B cell (primary cell): Measurements from ENCODE around the gene CTIF. TPM values are rescaled to one million over a fixed set of nuclear protein-coding genes. Genes with fewer than 3 reads are reported as not detected.

Experiments used
- ATAC-seq: fragments of 200-7000 bp; cut with Tn5 transposase; one replicate; pipeline ENCODE4 v1.10.0; 2021; ENCODE audit warnings: low read depth, mild to moderate bottlenecking, moderate number of reproducible peaks, moderate library complexity
- CTCF ChIA-PET: fragments of 350-600 bp; sonication (Branson Sonifier 250); formaldehyde crosslinking; loops from one replicate; lab custom pipeline; 2021; ENCODE audit warnings: antibody characterized with exemption, inconsistent platforms; lab: Charles Lee
- POLR2A ChIA-PET: fragments of 350-600 bp; sonication (Branson Sonifier 250); formaldehyde crosslinking; loops from one replicate; lab custom pipeline; 2021; ENCODE audit warnings: antibody characterized with exemption; lab: Charles Lee
- DNase-seq: peaks from one replicate; pipeline ENCODE4 v3.0.0; 2013
- H2AFZ ChIP-seq: 2 replicates; pipeline ENCODE4 v1.6.1; 2012; ENCODE audit warnings: mild to moderate bottlenecking, low read depth, low read length; ENCODE audit not compliant: insufficient read depth, poor library complexity, severe bottlenecking
- H3K27ac ChIP-seq, 2 donors: 1 replicate in 1 of 2; 2 replicates in 1 of 2; pipeline ENCODE4 v1.5.1; 2012 to 2013; ENCODE audit warnings: low read length in 2 of 2, mild to moderate bottlenecking in 2 of 2, moderate library complexity in 1 of 2
- H3K27me3 ChIP-seq, 4 experiments: fragments of 200-600 bp in 1 of 4; sonication (generic) in 1 of 4; replicated peaks in 1 of 4; 1 replicate in 2 of 4; 2 replicates in 2 of 4; pipeline versions ENCODE4 v1.6.1 to v1.7.0; 2013 to 2016; ENCODE audit warnings: low read length in 3 of 4, mild to moderate bottlenecking in 2 of 4, mixed read lengths in 1 of 4, moderate library complexity in 1 of 4; ENCODE audit not compliant: insufficient read depth in 4 of 4, control insufficient read depth in 3 of 4; ENCODE audit errors: control extremely low read depth in 1 of 4
- H3K36me3 ChIP-seq, 2 experiments: replicated peaks in 1 of 2; 1 replicate in 1 of 2; 2 replicates in 1 of 2; pipeline versions ENCODE4 v1.6.1 to v1.7.1; 2013; ENCODE audit warnings: low read length in 1 of 2; ENCODE audit not compliant: insufficient read depth in 2 of 2, control insufficient read depth in 1 of 2; ENCODE audit errors: control extremely low read depth in 1 of 2, extremely low read depth in 1 of 2
- H3K4me1 ChIP-seq, 2 donors: fragments of 200-600 bp in 1 of 2; sonication (generic) in 1 of 2; 1 replicate in 1 of 2; 2 replicates in 1 of 2; pipeline versions ENCODE4 v1.5.1 to v1.6.1; 2013 to 2017; ENCODE audit warnings: low read length in 2 of 2; ENCODE audit not compliant: control insufficient read depth in 2 of 2, insufficient read depth in 2 of 2
- H3K4me2 ChIP-seq: replicated peaks from 2 replicates; pipeline ENCODE3; 2012; ENCODE audit warnings: mild to moderate bottlenecking, low read depth, low read length; ENCODE audit not compliant: poor library complexity, severe bottlenecking
- H3K4me3 ChIP-seq, 5 experiments: fragments of 200-600 bp in 1 of 5; sonication (generic) in 1 of 5; 1 replicate in 3 of 5; 2 replicates in 2 of 5; pipeline versions ENCODE4 v1.5.1 to v1.7.0; 2011 to 2016; ENCODE audit warnings: low read length in 4 of 5, mild to moderate bottlenecking in 4 of 5, low read depth in 2 of 5, control low read depth in 1 of 5, moderate library complexity in 1 of 5; ENCODE audit not compliant: insufficient read depth in 1 of 5; ENCODE audit errors: control extremely low read depth in 1 of 5, extremely low read depth in 1 of 5
- H3K79me2 ChIP-seq: fragments of 200-600 bp; sonication (generic); one replicate; pipeline ENCODE4 v1.6.0; 2016; ENCODE audit warnings: low read length; ENCODE audit not compliant: control insufficient read depth, insufficient read depth
- H3K9ac ChIP-seq: fragments of 200-600 bp; sonication (generic); 2 replicates; pipeline ENCODE4 v1.6.1; 2017; ENCODE audit warnings: mild to moderate bottlenecking, low read length, moderate library complexity
- H3K9me3 ChIP-seq, 3 donors: one replicate each; pipeline versions ENCODE4 v1.6.1 to v1.7.1; 2013; ENCODE audit warnings: low read length in 2 of 3; ENCODE audit not compliant: control insufficient read depth in 2 of 3, insufficient read depth in 1 of 3; ENCODE audit errors: control extremely low read depth in 1 of 3
- H4K20me1 ChIP-seq: 2 replicates; pipeline ENCODE4 v1.6.0; 2012; ENCODE audit warnings: mild to moderate bottlenecking, low read length; ENCODE audit not compliant: insufficient read depth, control insufficient read depth, poor library complexity, severe bottlenecking
- H3K27ac Mint-ChIP-seq: one replicate; pipeline ENCODE4 v1.8.0; 2021; ENCODE audit warnings: mixed read lengths
- H3K27me3 Mint-ChIP-seq: one replicate; pipeline ENCODE4 v1.8.0; 2021; ENCODE audit warnings: mixed read lengths
- H3K4me1 Mint-ChIP-seq: one replicate; pipeline ENCODE4 v1.8.0; 2021; ENCODE audit warnings: mixed read lengths
- H3K4me3 Mint-ChIP-seq: one replicate; pipeline ENCODE4 v1.8.0; 2021; ENCODE audit warnings: mixed read lengths
- H3K9me3 Mint-ChIP-seq: one replicate; pipeline ENCODE4 v1.8.0; 2022; ENCODE audit warnings: mixed read lengths; ENCODE audit not compliant: insufficient read depth
- CTCF ChIP-seq: fragments of 200-600 bp; IDR thresholded peaks from one replicate; pipeline ENCODE4 v1.8.0; 2022; ENCODE audit warnings: antibody characterized with exemption, mild to moderate bottlenecking
- EZH2 ChIP-seq: IDR thresholded peaks from 2 replicates; pipeline ENCODE4 v1.6.1; 2012; ENCODE audit warnings: borderline replicate concordance, low read depth, mild to moderate bottlenecking, moderate library complexity, low read length; ENCODE audit not compliant: insufficient read depth, poor library complexity, severe bottlenecking
- WGBS: methylation state at CpG from one replicate; pipeline ENCODE4 v1.1.5; 2013; ENCODE audit warnings: missing lambda C conversion rate; ENCODE audit not compliant: insufficient coverage; 5-methylcytosine and 5-hydroxymethylcytosine counted together
- intact Hi-C: fragments of 100-400 bp; cut with micrococcal nuclease; formaldehyde crosslinking; loops from one replicate; pipeline ENCODE4 v1.10.0; 2022
- polyA plus RNA-seq: library from polyadenylated mRNA; depleted of rRNA; stranded (reverse); fragments of >200 nt; gene quantifications from 2 replicates; pipeline ENCODE4 v1.2.3, GENCODE V29; 2012
- total RNA-seq, 2 donors: library from RNA; stranded (reverse); fragments of 120-200 nt in 1 of 2; gene quantifications; 1 replicate in 1 of 2; 2 replicates in 1 of 2; pipeline versions ENCODE4 v1.2.3 to v1.2.4, GENCODE V29; 2013 to 2022

Gene CTIF
- total and polyA plus RNA-seq, 2 donors (not counting 1 experiment from before 2014, with no cell fraction given): 3.6 to 16.2 TPM

GRCh38 chr18:48787203-48788151, 248.6 kb downstream of the CTIF start:
- H3K9ac ChIP-seq: no peak overlapping the region
- Mint-ChIP-seq H3K4me3 (no peak overlapping the region), H3K9me3 (no peaks in the 10 kb centered on the region), H3K27ac (peak overlapping the region; percentile 32), H3K4me1 (peaks cover 54% of the 10 kb centered on the region), H3K27me3 (no peaks in the 10 kb centered on the region)
- TF ChIP-seq EZH2 (no peak), CTCF (no peak)
- H3K9me3 ChIP-seq: peaks cover 0 to 5% (median 0%) of the 10 kb centered on the region in 3 donors
- no peak overlapping the region for H2AFZ ChIP-seq
- no peaks in the 10 kb centered on the region for H3K36me3 ChIP-seq
- H3K4me3 ChIP-seq: no peak overlapping the region
- no peaks in the 10 kb centered on the region for H4K20me1 ChIP-seq
- H3K79me2 ChIP-seq: no peaks in the 10 kb centered on the region
- over 99% methylated on average over 10 of the region's 11 CpGs for WGBS
- ATAC-seq (no peak), DNase-seq (no peak)
- intact Hi-C loops: no loop called here
- ChIA-PET CTCF (interaction anchor here (1.2 kb wide), 1 partner anchor 126 kb away, joined by 3 read pairs; no protein-coding TSS in a partner anchor), POLR2A (no interaction called here)
- H3K27me3 ChIP-seq: no peaks in the 10 kb centered on the region
- H3K27ac ChIP-seq: no peak overlapping the region
- no peak overlapping the region for H3K4me2 ChIP-seq
- H3K4me1 ChIP-seq: peaks cover 52 to 65% of the 10 kb centered on the region in 2 donors

- H3K27ac Mint-ChIP-seq: no peak overlapping the region
- H3K4me1 Mint-ChIP-seq: peaks cover 50% of the 10 kb centered on the region
- H4K20me1 ChIP-seq: no peaks in the 10 kb centered on the region
- H3K9me3 Mint-ChIP-seq: no peaks in the 10 kb centered on the region
- no peak overlapping the region for H3K4me3 ChIP-seq
- H2AFZ ChIP-seq: no peak overlapping the region
- WGBS: no CpG with 5 or more reads among the region's 1 CpG
- ChIA-PET POLR2A (no interaction called here), CTCF (interaction anchor here (1.2 kb wide), 1 partner anchor 125 kb away, joined by 3 read pairs; no protein-coding TSS in a partner anchor)
- intact Hi-C loops: no loop called here
- no peaks in the 10 kb centered on the region for H3K79me2 ChIP-seq
- H3K27ac ChIP-seq: no peak overlapping the region
- H3K27me3 Mint-ChIP-seq: no peaks in the 10 kb centered on the region
- H3K27me3 ChIP-seq: no peaks in the 10 kb centered on the region
- no peak overlapping the region for H3K4me3 Mint-ChIP-seq
- H3K36me3 ChIP-seq: no peaks in the 10 kb centered on the region
- peaks cover 44 to 56% of the 10 kb centered on the region in 2 donors for H3K4me1 ChIP-seq
- DNase-seq (no peak), ATAC-seq (no peak)
- no peak overlapping the region for H3K9ac ChIP-seq
- TF ChIP-seq CTCF (no peak), EZH2 (no peak)
- H3K9me3 ChIP-seq: peaks cover 0 to 5% (median 0%) of the 10 kb centered on the region in 3 donors
- H3K4me2 ChIP-seq: no peak overlapping the region
Measured at GRCh38 chr18:48788373-48788772, 249.5 kb downstream of the CTIF start.
